Stimulated activated CD8-positive, alpha-beta memory T cell treated with anti-CD3 and anti-CD28 coated beads, Interleukin-15, amount 100 ng/mL, for 4 hours (primary cell): ENCODE measurements around the gene MAP4.
A peak's percentile ranks its signal among the peaks of the same experiment; 100 is the strongest.
"Not testable (repeated sequence)": the region's sequence is repeated elsewhere in the genome, so short reads cannot be mapped to it uniquely, and the experiment has no call there.

ENCODE experiments used
- DNase-seq, 2 donors: peaks; one replicate each; pipeline ENCODE4 v3.0.0-alpha.2; 2020; ENCODE audit warnings: low read depth in 2 of 2

Gene MAP4

GRCh38 chr3:48015431-48016180 is 610 bp downstream of the MAP4 start:
- no peak for DNase-seq

- DNase-seq, result no peak
Measured at GRCh38 chr3:48014358-48014757, 1.9 kb downstream of the MAP4 start.

DNA sequence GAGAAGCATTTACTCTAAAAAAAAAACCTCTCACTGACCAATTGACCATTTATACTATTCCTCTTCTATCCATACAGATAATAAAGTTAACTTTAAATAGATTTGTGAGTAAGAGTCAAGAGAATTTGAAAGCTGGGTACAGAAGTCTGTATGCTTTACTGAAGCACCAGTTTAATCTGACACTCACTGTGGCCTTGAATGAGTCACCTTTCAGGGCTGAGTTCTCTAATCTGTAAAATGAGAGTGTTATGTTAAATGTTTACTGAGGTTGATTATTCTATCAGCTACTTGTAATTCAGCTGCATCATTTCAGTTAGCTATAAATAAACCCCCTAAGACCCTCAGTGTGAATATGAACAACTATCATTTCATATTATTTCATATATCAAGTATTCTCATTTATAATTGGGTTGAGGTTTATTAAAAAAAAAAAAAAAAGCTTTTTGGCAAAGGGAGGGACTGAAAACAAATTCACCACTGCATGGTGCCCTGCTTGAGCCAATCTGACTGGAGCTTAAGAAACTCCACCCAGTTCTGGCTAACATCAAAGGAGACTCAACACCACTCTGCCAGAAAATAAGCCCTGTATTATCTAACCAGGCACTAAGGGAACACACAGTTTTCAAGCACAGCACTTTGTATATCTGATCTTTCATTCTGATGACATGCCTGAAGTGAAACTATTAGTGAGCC is 2.8 kb downstream of the MAP4 start:
- no peak for DNase-seq

- no peak for DNase-seq
Measured at GRCh38 chr3:48012659-48013058, 3.6 kb downstream of the MAP4 start.

DNA sequence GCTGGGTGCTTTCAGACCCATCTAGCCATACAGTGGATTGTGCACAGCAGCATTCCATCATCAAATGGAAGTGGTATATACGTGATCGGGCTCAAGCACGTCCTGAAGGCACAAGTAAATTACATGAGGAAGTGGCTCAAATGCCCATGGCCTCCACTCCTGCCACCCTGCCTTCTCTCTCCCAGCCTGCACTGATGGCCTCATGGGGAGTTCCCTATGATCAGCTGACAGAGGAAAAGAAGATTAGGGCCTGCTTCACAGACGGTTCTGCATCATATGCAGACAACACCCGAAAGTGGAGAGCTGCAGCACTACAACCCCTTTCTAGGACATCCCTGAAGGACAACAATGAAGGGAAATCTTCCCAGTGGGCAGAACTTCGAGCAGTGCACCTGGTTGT is 8.2 kb downstream of the MAP4 start:
- DNase-seq, result not testable (repeated sequence)

GRCh38 chr3:48007361-48007760 is 8.9 kb downstream of the MAP4 start:
- DNase-seq, result not testable (repeated sequence)

- not testable (repeated sequence) for DNase-seq
Measured at GRCh38 chr3:48006794-48007193, 9.4 kb downstream of the MAP4 start.

DNA sequence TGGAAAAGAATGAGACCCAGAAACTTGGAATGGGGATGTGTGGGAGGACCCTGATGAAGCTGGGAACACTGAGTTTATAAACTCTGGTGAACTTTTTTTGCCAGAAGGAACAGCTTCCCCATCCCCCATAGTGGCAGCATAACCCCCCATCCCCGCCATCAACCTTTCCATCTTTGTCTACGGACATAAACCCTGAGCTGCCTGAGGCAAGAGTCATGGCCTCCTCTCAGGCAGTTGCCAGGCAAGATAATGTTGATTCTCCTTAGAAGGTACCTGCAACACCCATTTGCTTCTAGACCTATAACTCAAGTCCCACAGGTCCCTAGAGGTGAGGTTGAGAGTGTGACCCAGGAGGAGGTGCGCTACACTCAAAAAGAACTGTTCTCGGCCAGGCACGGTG is 11.5 kb downstream of the MAP4 start:
- no peak for DNase-seq

- no peak for DNase-seq
Measured at GRCh38 chr3:48002787-48003186, 13.4 kb downstream of the MAP4 start.

GRCh38 chr3:48001991-48002390 is 14.2 kb downstream of the MAP4 start:
- no peak for DNase-seq

GRCh38 chr3:48000212-48000611 is 16.0 kb downstream of the MAP4 start:
- no peak for DNase-seq

DNA sequence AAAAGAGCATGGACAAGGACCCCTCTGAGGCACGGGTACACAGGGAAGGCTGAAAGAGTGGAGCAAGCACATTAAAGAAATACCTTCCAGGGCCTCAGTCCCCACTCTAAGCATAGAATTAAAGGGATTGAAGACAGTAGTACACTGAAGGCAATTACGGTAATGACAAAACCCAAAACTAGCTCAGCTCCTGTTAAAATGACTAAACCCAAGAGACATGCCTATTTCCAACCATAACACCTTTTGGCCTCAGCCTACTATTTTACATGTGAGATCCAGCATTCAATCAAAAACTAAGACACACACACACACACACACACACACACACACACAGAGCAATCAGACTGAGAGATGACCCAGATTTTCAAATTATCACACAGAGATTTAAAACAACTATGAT is 19.8 kb downstream of the MAP4 start:
- DNase-seq, result no peak

GRCh38 chr3:47994180-47994579 is 22.0 kb downstream of the MAP4 start:
- no peak for DNase-seq

DNA sequence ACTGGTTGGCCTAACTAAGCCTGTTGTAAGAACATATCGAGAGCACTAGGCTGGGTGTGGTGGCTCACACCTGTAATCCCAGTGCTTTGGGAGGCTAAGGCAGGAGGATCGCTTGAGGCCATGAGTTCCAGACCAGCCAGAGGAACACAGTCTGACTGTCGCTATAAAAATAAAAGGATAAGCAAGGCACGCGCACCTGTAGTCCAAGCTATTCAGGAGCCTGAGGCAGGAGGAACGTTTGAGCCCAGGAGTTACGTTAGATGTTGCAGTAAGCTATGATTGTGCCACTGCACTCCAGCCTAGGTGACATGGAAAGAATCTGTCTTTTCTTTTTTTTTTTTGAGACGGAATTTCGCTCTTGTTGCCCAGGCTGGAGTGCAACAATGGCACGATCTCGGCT is 24.9 kb downstream of the MAP4 start:
- DNase-seq, result no peak

DNA sequence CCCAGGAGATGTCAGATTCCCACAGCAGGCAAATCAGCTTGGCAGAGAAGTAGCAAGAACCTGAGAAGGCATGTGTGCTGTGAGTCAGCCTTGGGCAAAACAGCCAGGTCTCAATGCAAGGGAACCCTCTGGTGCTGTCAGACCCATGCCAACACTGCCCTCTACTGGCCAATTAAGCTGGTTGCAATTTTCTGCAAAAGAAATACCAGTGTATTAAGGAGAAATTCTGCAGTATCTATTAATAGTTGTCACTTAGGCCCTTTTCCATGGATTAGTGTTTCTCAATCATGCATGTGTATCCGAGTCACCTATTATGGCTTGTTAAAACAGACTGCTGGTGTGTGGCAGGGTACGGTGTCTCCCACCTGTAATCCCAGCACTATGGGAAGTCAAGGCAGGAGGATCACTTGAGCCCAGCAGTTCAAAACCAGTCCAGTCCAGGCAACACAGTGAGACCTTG is 26.2 kb downstream of the MAP4 start:
- peak; percentile 16 to 58 for DNase-seq

DNA sequence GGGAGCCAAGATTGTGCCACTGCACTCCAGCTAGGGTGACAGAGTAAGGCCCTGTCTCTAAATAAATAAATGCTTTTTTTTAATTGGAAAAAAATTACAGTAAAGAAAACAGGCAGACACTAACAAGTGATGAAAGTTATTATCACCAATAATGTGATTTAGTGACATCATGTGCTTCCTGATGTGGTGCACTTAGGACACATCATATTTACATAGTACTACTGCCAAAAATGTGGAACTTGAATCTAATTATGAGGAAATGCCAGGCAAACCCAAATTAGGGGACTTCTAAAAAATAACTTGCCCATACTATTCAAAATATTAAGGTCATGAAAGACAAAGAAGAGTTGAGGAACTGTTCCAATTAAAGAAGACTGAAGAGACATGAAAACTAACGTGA is 30.8 kb downstream of the MAP4 start:
- DNase-seq, result no peak

GRCh38 chr3:47984075-47984728 is 32.0 kb downstream of the MAP4 start:
- DNase-seq, result no peak

- no peak for DNase-seq
Measured at GRCh38 chr3:47980795-47981194, 35.4 kb downstream of the MAP4 start.

DNA sequence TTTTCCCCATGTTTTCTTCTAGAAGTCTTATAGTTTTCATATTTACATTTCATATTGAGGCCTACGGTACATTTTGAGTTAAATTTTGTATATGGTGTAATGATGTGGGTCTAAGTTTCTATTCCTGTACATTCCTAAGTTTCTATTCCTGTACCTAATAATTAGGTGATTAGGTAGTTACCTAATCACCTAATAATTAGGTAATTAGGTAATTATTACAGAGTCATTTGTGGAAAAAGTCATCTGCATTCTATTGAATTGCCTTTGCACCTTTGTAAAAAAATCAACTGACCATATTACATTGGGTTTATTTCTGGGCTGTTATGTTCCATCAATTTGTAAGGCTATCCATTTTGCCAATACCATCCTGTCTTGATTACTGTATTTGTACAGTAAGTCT is 37.1 kb downstream of the MAP4 start:
- no peak for DNase-seq

GRCh38 chr3:47978386-47978785 is 37.8 kb downstream of the MAP4 start:
- no peak for DNase-seq

DNA sequence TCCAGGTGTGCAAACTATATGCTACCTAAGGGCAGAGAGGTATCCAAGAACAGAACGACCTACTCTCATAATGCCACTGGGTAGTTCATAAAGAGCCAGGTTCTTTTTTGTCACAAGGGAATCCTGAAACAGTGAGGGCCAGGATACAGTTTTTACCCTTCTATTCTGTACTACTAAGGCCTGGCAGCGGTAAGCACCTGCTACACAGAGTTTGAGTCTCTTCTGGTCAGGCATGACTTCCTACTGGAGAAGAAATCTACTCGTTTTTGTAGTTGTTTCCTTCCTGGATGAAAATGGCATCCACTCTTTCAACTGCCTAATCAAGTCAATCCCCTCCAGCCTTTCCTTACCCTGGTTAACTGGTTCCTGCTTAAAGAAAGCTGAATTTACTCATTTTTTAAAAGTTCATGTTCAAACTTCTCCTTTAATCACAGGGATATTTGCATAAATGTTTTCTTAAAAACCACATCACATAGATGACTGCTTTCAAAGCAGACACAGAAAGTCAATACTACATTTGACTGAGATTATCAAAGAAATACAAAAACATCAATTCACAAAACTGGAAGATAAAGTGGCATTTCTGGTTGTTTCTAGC is 40.0 kb downstream of the MAP4 start:
- no peak for DNase-seq

DNA sequence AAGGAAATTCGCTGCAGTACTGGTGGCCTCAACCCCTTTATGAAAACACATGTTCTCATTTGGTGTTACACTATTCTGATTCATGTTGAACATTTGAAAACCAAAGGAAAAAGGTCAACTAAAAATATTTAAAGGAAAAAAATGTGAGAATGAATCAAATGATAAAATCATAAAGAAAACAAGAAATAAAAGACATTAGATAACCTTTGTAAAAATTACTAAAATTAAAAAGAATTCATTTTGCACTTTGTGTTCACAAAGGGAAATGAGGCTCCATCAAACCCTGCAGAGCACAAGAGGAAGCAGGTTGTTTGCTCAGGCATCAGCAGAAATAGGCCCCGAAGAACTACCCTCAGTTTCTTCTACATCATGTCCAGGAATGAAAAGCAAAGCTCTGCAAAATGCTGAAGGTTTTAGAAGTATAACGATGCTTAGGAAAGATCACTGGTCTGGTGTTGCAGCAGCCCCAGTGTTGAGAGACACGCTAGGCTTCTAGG is 41.2 kb downstream of the MAP4 start:
- DNase-seq, result no peak
